GM12878 (cell line): Measurements from ENCODE around the gene SPIB.

Experiments
- BRCA1 ChIP-seq: IDR thresholded peaks from 2 replicates; pipeline ENCODE4 v1.6.1; 2011; ENCODE audit warnings: low read depth, low read length, improper control_type of control experiment
- CBX3 ChIP-seq: fragments of 200-600 bp; sonication (generic); IDR thresholded peaks from 2 replicates; pipeline ENCODE4 v1.6.1; 2016; ENCODE audit warnings: low read depth, borderline replicate concordance
- CHD2 ChIP-seq: IDR thresholded peaks from 2 replicates; pipeline ENCODE4 v1.6.1; 2011; ENCODE audit warnings: low read depth, low read length, improper control_type of control experiment, borderline replicate concordance
- EP300 ChIP-seq, 2 experiments: fragments of 150-350 bp in 1 of 2; IDR thresholded peaks; 2 replicates each; pipeline ENCODE4 v1.6.1; 2011 to 2012; ENCODE audit warnings: low read depth in 2 of 2, low read length in 2 of 2, borderline replicate concordance in 1 of 2, improper control_type of control experiment in 1 of 2, inconsistent platforms in 1 of 2; ENCODE audit not compliant: control insufficient read depth in 1 of 2
- EZH2 ChIP-seq: IDR thresholded peaks from 2 replicates; pipeline ENCODE4 v1.6.1; 2012; ENCODE audit warnings: low read depth, mild to moderate bottlenecking, control low read depth, inconsistent platforms, low read length, borderline replicate concordance; ENCODE audit not compliant: control insufficient read depth
- FOS ChIP-seq: IDR thresholded peaks from 3 replicates; pipeline ENCODE4 v1.6.1; 2011; ENCODE audit warnings: borderline replicate concordance; ENCODE audit not compliant: insufficient read length; ENCODE audit errors: extremely low read depth
- MXI1 ChIP-seq: fragments of 150-350 bp; IDR thresholded peaks from 2 replicates; pipeline ENCODE4 v1.6.1; 2011; ENCODE audit warnings: low read depth, mild to moderate bottlenecking, inconsistent platforms, low read length, improper control_type of control experiment
- PAX8 ChIP-seq: fragments of 450-650 bp; IDR thresholded peaks from 2 replicates; pipeline ENCODE4 v1.6.1; 2017; ENCODE audit warnings: mild to moderate bottlenecking, moderate library complexity
- POLR2AphosphoS5 ChIP-seq: IDR thresholded peaks from 2 replicates; pipeline ENCODE4 v1.6.1; 2011; ENCODE audit warnings: mild to moderate bottlenecking, low read length, inconsistent platforms
- PRDM15 ChIP-seq: fragments of 450-650 bp; formaldehyde crosslinking; IDR thresholded peaks from 2 replicates; pipeline ENCODE4 v1.4.0; 2020; ENCODE audit warnings: mild to moderate bottlenecking, moderate library complexity
- SREBF2 ChIP-seq: IDR thresholded peaks from 2 replicates; pipeline ENCODE4 v1.6.1; 2012; ENCODE audit warnings: mild to moderate bottlenecking, low read length
- TARDBP ChIP-seq: IDR thresholded peaks from 2 replicates; pipeline ENCODE4 v1.6.1; 2016; ENCODE audit warnings: borderline replicate concordance
- TBL1XR1 ChIP-seq: IDR thresholded peaks from 2 replicates; pipeline ENCODE4 v1.6.1; 2012; ENCODE audit warnings: low read depth, low read length, improper control_type of control experiment
- TF ChIP-seq, protein P1 (sequence below), 3 experiments: IDR thresholded peaks in 2 of 3; conservative IDR thresholded peaks in 1 of 3; 2 replicates each; pipeline ENCODE4 v1.5.1; 2011; ENCODE audit warnings: low read depth in 3 of 3, low read length in 3 of 3, mild to moderate bottlenecking in 3 of 3, control low read depth in 2 of 3, moderate library complexity in 2 of 3, inconsistent platforms in 1 of 3, mixed read lengths in 1 of 3; ENCODE audit not compliant: control insufficient read depth in 2 of 3, insufficient read depth in 1 of 3; ENCODE audit errors: extremely low read depth in 1 of 3

DNA sequence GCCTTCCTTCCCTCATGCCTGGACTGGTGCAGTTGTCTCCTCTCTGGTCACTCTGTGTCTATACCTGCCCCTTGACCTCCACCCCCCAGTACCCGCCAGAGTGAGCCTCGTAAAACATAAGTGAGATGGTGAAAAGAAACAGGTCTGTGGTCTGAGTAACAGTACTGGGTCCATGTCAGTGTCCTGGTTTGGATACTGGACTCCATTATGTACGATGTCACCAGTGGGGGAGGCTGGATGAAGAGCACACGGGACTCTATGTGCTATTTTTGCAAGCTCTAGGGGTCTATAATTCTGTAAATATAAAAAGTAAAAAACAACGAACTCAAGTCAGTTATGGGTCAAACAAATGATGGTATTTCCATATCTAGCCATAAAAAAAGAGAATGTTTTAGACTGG, 28.3 kb downstream of the SPIB start:
- TF ChIP-seq FOS (no peak), MXI1 (no peak), EP300 (IDR thresholded peaks at IDR 0.05; ENCODE audit: borderline replicate concordance in 1 of 2, control insufficient read depth in 1 of 2, low read depth in 2 of 2, low read length in 2 of 2) (no peak), SREBF2 (no peak), PRDM15 (CRISPR knock-in tag) (no peak), CBX3 (no peak), PAX8 (no peak), EZH2 (no peak), TARDBP (no peak), CHD2 (no peak), TBL1XR1 (no peak), BRCA1 (no peak), POLR2AphosphoS5 (no peak)
- TF ChIP-seq, protein P1, sequence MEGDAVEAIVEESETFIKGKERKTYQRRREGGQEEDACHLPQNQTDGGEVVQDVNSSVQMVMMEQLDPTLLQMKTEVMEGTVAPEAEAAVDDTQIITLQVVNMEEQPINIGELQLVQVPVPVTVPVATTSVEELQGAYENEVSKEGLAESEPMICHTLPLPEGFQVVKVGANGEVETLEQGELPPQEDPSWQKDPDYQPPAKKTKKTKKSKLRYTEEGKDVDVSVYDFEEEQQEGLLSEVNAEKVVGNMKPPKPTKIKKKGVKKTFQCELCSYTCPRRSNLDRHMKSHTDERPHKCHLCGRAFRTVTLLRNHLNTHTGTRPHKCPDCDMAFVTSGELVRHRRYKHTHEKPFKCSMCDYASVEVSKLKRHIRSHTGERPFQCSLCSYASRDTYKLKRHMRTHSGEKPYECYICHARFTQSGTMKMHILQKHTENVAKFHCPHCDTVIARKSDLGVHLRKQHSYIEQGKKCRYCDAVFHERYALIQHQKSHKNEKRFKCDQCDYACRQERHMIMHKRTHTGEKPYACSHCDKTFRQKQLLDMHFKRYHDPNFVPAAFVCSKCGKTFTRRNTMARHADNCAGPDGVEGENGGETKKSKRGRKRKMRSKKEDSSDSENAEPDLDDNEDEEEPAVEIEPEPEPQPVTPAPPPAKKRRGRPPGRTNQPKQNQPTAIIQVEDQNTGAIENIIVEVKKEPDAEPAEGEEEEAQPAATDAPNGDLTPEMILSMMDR (IDR thresholded peaks at IDR 0.05 in 2 of 3, conservative IDR thresholded peaks at IDR 0.05 in 1 of 3; ENCODE audit: control insufficient read depth in 2 of 3, extremely low read depth in 1 of 3, insufficient read depth in 1 of 3, low read depth in 3 of 3, low read length in 3 of 3): no peak
